ENCODE results near the gene CACNB2. TPM values are rescaled to one million over a fixed set of nuclear protein-coding genes. Genes with fewer than 3 reads are reported as not detected.

CACNB2 gene
- total RNA-seq, 2 experiments from 2014 or later = not detected

DNA sequence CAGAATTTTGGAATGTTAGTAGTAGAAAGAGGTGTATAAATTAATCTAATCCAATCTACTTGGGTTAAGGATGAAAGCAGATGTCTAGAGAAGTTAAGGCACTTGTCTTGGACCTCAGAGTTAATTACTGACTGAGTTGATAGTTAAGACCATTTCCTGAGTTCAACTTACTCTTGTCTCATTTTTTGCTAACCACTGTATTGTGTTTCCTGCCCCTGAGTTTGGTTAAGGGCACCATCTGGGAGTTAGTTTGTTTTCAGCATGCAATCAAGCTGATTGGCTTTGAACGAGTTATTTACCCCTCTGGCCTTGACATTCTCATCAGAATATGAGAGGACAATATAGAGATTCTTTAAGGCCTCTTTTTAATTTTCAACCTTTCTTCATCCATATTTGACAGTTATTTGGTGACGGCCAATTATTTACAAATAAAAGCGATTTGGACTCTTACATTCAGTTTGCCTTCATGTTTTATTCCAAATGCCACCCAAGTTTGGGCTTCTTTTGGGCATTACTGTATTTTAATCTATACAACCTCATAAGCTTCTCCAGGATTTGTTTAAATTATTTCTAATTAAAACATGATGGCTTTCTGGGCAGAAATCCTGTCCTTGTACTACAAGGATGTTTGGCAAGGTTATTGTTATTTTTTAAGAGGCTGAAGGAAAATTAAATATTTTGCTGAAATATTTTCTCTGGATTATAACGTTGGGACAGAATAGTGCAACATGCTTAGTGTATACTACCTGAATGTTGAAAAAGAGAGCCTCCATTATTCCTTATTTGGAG is 225.0 kb downstream of the CACNB2 start:
- CTCF ChIA-PET = no interaction called here
- no peak overlapping the region for H3K27ac Mint-ChIP-seq

GRCh38 chr10:18367840-18368239 is 227.6 kb downstream of the CACNB2 start:
- no peak for DNase-seq
- Mint-ChIP-seq H3K4me3 (no peak overlapping the region), H3K27me3 (no peaks in the 10 kb centered on the region), H3K36me3 (ENCODE audit: low read depth) (no peaks in the 10 kb centered on the region), H3K4me1 (no peaks in the 10 kb centered on the region), H3K27ac (no peak overlapping the region), H3K9me3 (no peaks in the 10 kb centered on the region)
- CTCF ChIA-PET = no interaction called here
- POLR2A ChIA-PET = no interaction called here

More for the DNA sequence above, 225.0 kb downstream of the CACNB2 start:
- H3K4me3 Mint-ChIP-seq = no peak overlapping the region
- H3K27me3 Mint-ChIP-seq = no peaks in the 10 kb centered on the region
- no peaks in the 10 kb centered on the region for H3K9me3 Mint-ChIP-seq
- POLR2A ChIA-PET = no interaction called here
- H3K36me3 Mint-ChIP-seq (ENCODE audit: low read depth) = no peaks in the 10 kb centered on the region
- H3K4me1 Mint-ChIP-seq = no peaks in the 10 kb centered on the region
- no peak for DNase-seq

- H3K27ac Mint-ChIP-seq = no peak overlapping the region
- no peaks in the 10 kb centered on the region for H3K36me3 Mint-ChIP-seq (ENCODE audit: low read depth)
- CTCF ChIA-PET = no interaction called here
- POLR2A ChIA-PET = no interaction called here
- no peak for DNase-seq
- no peak overlapping the region for H3K4me3 Mint-ChIP-seq
- H3K9me3 Mint-ChIP-seq = no peaks in the 10 kb centered on the region
- no peaks in the 10 kb centered on the region for H3K27me3 Mint-ChIP-seq
- H3K4me1 Mint-ChIP-seq = no peaks in the 10 kb centered on the region
Measured at GRCh38 chr10:18368273-18368672, 228.0 kb downstream of the CACNB2 start.

- no peak overlapping the region for H3K27ac Mint-ChIP-seq
- no peak overlapping the region for H3K4me3 Mint-ChIP-seq
- no peaks in the 10 kb centered on the region for H3K27me3 Mint-ChIP-seq
- no peaks in the 10 kb centered on the region for H3K36me3 Mint-ChIP-seq (ENCODE audit: low read depth)
- ChIA-PET POLR2A (no interaction called here), CTCF (no interaction called here)
- DNase-seq = no peak
- no peaks in the 10 kb centered on the region for H3K4me1 Mint-ChIP-seq
- H3K9me3 Mint-ChIP-seq = no peaks in the 10 kb centered on the region
Measured at GRCh38 chr10:18368682-18369081, 228.5 kb downstream of the CACNB2 start.

GRCh38 chr10:18369859-18370473 is 229.7 kb downstream of the CACNB2 start:
- Mint-ChIP-seq H3K36me3 (ENCODE audit: low read depth) (no peaks in the 10 kb centered on the region), H3K4me3 (no peak overlapping the region), H3K27me3 (no peaks in the 10 kb centered on the region), H3K27ac (no peak overlapping the region), H3K4me1 (no peaks in the 10 kb centered on the region), H3K9me3 (no peaks in the 10 kb centered on the region)
- DNase-seq = no peak
- CTCF ChIA-PET = interaction anchor here (0.8 kb wide), 1 partner anchor 15 kb away, joined by 3 read pairs; no protein-coding TSS in a partner anchor
- POLR2A ChIA-PET = no interaction called here

GRCh38 chr10:18376650-18377049 is 236.4 kb downstream of the CACNB2 start:
- no peak overlapping the region for H3K27ac Mint-ChIP-seq
- POLR2A ChIA-PET = no interaction called here
- no peaks in the 10 kb centered on the region for H3K27me3 Mint-ChIP-seq
- DNase-seq = no peak
- CTCF ChIA-PET = no interaction called here
- no peak overlapping the region for H3K4me3 Mint-ChIP-seq
- H3K4me1 Mint-ChIP-seq = no peaks in the 10 kb centered on the region
- H3K36me3 Mint-ChIP-seq (ENCODE audit: low read depth) = no peaks in the 10 kb centered on the region
- H3K9me3 Mint-ChIP-seq = no peaks in the 10 kb centered on the region

DNA sequence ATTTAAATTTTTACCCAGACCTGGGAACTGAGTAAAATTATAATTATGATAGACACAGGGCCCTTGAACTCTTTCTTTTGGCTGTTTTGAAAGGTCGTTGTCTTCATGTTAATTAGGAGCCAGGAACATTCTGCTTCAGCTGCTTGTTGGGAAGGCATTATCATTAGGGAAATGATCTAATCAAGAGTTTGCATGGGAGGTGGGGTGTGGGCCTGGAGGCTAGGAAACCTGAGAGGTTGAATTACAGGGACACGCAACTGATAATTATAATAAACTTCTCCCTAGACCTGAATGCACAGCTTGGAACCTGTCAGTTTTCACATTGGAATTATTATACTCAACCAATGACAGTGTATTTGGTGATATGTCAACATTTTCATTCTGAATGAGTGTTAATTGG is 237.7 kb downstream of the CACNB2 start:
- DNase-seq = no peak
- H3K9me3 Mint-ChIP-seq = no peaks in the 10 kb centered on the region
- no peaks in the 10 kb centered on the region for H3K4me1 Mint-ChIP-seq
- no peak overlapping the region for H3K4me3 Mint-ChIP-seq
- H3K27ac Mint-ChIP-seq = no peak overlapping the region
- ChIA-PET POLR2A (no interaction called here), CTCF (no interaction called here)
- no peaks in the 10 kb centered on the region for H3K27me3 Mint-ChIP-seq
- no peaks in the 10 kb centered on the region for H3K36me3 Mint-ChIP-seq (ENCODE audit: low read depth)

- DNase-seq = no peak
- no peak overlapping the region for H3K4me3 Mint-ChIP-seq
- no peaks in the 10 kb centered on the region for H3K9me3 Mint-ChIP-seq
- H3K27me3 Mint-ChIP-seq = no peaks in the 10 kb centered on the region
- no peak overlapping the region for H3K27ac Mint-ChIP-seq
- H3K36me3 Mint-ChIP-seq (ENCODE audit: low read depth) = no peaks in the 10 kb centered on the region
- ChIA-PET POLR2A (no interaction called here), CTCF (no interaction called here)
- no peaks in the 10 kb centered on the region for H3K4me1 Mint-ChIP-seq
Measured at GRCh38 chr10:18378766-18379165, 238.5 kb downstream of the CACNB2 start.

GRCh38 chr10:18381679-18382078 is 241.5 kb downstream of the CACNB2 start:
- H3K36me3 Mint-ChIP-seq (ENCODE audit: low read depth) = no peaks in the 10 kb centered on the region
- no peaks in the 10 kb centered on the region for H3K27me3 Mint-ChIP-seq
- H3K9me3 Mint-ChIP-seq = no peaks in the 10 kb centered on the region
- no peak overlapping the region for H3K27ac Mint-ChIP-seq
- DNase-seq = no peak
- no peak overlapping the region for H3K4me3 Mint-ChIP-seq
- ChIA-PET POLR2A (no interaction called here), CTCF (no interaction called here)
- H3K4me1 Mint-ChIP-seq = no peaks in the 10 kb centered on the region

DNA sequence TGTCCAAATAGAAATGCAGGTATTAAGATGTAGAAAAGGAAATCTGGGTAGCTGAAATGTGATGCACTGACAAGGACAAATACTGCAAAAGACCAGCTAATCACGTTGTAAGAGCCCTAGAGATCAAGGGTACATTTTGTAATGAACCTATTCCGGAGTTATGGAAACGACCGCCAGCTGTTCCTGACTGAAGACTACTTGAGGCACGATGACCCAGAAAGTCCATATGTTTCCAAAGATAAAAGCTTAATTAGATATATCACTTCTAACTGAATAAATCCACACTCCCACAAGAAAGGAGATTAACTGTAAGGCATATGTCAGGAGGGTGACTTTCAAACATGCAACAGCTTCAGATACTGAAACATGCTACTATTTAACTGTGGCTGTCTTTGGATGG is 257.7 kb downstream of the CACNB2 start:
- H3K27me3 Mint-ChIP-seq = peaks cover 20% of the 10 kb centered on the region
- no peaks in the 10 kb centered on the region for H3K36me3 Mint-ChIP-seq (ENCODE audit: low read depth)
- ChIA-PET CTCF (no interaction called here), POLR2A (no interaction called here)
- no peak for DNase-seq
- no peak overlapping the region for H3K27ac Mint-ChIP-seq
- H3K4me1 Mint-ChIP-seq = peaks cover 7% of the 10 kb centered on the region
- H3K9me3 Mint-ChIP-seq = no peaks in the 10 kb centered on the region
- no peak overlapping the region for H3K4me3 Mint-ChIP-seq

DNA sequence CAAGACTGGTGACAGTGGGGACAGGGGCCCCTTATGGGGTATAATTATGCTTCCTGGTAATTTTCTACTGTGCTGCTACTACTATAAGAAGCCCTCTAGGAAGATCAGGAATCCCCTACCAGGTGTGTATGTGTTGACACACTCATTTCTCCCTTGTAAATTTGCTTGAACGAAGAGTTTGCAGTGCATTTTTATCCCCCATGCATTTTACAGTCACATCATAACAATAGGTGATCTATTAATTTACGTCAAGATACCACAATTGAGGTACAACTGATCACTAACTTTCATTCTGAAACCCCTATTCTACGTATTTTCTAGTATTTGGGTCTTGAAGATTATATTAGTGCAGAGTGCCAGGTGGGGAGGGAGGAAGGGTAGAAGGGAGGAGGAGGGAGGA is 258.9 kb downstream of the CACNB2 start:
- H3K27me3 Mint-ChIP-seq = peaks cover 20% of the 10 kb centered on the region
- ChIA-PET CTCF (no interaction called here), POLR2A (no interaction called here)
- peaks cover 7% of the 10 kb centered on the region for H3K4me1 Mint-ChIP-seq
- no peak overlapping the region for H3K4me3 Mint-ChIP-seq
- H3K36me3 Mint-ChIP-seq (ENCODE audit: low read depth) = no peaks in the 10 kb centered on the region
- H3K9me3 Mint-ChIP-seq = no peaks in the 10 kb centered on the region
- H3K27ac Mint-ChIP-seq = no peak overlapping the region
- DNase-seq = no peak

DNA sequence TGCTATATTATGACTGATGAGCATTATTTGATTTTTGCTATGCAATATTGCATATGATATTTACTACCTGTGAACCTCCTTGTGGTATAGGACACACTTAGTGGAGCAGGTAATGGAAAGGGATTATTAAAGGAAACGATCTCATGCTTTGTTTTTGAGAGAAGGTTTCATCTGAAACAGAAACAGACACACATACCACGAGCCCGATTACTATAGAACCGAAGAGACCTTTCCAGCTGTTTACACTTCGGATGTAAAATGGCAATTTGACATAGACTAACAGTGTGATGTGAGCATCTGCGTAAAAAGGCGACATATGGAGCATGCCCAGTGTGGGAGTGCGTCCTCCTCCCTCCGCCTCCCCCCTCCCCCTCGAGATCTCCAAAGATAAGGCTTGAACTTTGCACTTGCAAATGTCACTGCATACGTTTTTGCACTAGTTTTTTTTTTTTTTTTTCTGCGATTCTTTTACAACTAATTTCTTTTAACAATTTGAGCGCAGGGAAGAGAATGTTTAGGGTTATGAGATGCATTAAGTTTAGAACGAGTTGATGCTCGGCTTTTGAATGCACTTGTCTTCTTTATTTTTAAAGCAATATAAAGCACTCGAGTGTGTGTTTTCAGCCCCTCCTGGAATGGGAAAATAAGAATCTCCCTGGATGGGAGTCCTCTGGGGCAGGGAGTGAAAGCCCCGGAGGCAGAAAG is 260.1 kb downstream of the CACNB2 start:
- Mint-ChIP-seq H3K4me1 (peaks cover 7% of the 10 kb centered on the region), H3K4me3 (peak overlapping the region; percentile 29), H3K9me3 (no peaks in the 10 kb centered on the region), H3K36me3 (ENCODE audit: low read depth) (no peaks in the 10 kb centered on the region), H3K27me3 (peaks cover 20% of the 10 kb centered on the region), H3K27ac (no peak overlapping the region)
- CTCF ChIA-PET = no interaction called here
- POLR2A ChIA-PET = no interaction called here
- DNase-seq = peak; percentile 7

DNA sequence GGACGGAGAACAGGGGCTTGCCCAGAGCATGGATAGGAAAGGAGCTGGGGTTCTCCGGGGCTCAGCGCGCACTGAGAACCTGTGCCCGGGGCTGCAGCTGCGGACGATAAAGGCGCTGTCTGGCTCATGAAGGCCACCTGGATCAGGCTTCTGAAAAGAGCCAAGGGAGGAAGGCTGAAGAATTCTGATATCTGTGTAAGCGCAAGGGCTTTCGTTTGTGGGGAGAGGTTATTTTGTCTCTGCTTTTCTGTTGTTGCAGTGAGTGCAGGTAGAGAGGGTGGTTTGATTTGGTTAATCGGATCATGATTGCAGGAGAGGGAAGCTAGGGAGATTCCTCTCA is 260.7 kb downstream of the CACNB2 start:
- Mint-ChIP-seq H3K27me3 (peaks cover 20% of the 10 kb centered on the region), H3K4me1 (peaks cover 7% of the 10 kb centered on the region), H3K4me3 (peak overlapping the region; percentile 11), H3K27ac (no peak overlapping the region), H3K36me3 (ENCODE audit: low read depth) (no peaks in the 10 kb centered on the region), H3K9me3 (no peaks in the 10 kb centered on the region)
- POLR2A ChIA-PET = no interaction called here
- no peak for DNase-seq
- CTCF ChIA-PET = no interaction called here

Measured in activated CD4-positive, alpha-beta T cell treated with anti-CD3 and anti-CD28 coated beads, Interleukin-2, amount 10 ng/mL, durations not matched to agents 7 days and 5 days (primary cell).